Psoas muscle (tissue), 8 donors: ENCODE data around the gene ANO7. TPM values are rescaled to one million over a fixed set of nuclear protein-coding genes. Genes with fewer than 3 reads are reported as not detected.

Experiments
- ATAC-seq, 4 donors: fragments of 200-7000 bp; cut with Tn5 transposase; one replicate each; pipeline ENCODE4 v1.9.1; 2020; ENCODE audit warnings: moderate library complexity in 3 of 4, mild to moderate bottlenecking in 2 of 4
- DNase-seq, 2 donors: peaks; one replicate each; pipeline ENCODE4 v3.0.0-alpha.2; 2020
- H3K27ac ChIP-seq: fragments of 200-600 bp; one replicate; pipeline ENCODE4 v1.8.0; 2022
- H3K27me3 ChIP-seq, 3 donors: fragments of 200-600 bp in 1 of 3; one replicate each; pipeline versions ENCODE4 v1.6.1 to v1.8.0; 2013 to 2022; ENCODE audit warnings: low read length in 2 of 3, mild to moderate bottlenecking in 2 of 3, moderate library complexity in 1 of 3; ENCODE audit not compliant: insufficient read depth in 3 of 3
- H3K36me3 ChIP-seq, 2 donors: fragments of 200-600 bp in 1 of 2; one replicate each; pipeline versions ENCODE4 v1.6.1 to v1.8.0; 2013 to 2022; ENCODE audit warnings: low read depth in 1 of 2, mild to moderate bottlenecking in 1 of 2, moderate library complexity in 1 of 2; ENCODE audit not compliant: insufficient read depth in 1 of 2
- H3K4me1 ChIP-seq: fragments of 200-600 bp; one replicate; pipeline ENCODE4 v1.8.0; 2022
- H3K4me3 ChIP-seq: fragments of 200-600 bp; one replicate; pipeline ENCODE4 v1.8.0; 2022; ENCODE audit warnings: mild to moderate bottlenecking
- H3K9me3 ChIP-seq: fragments of 200-600 bp; one replicate; pipeline ENCODE4 v1.8.0; 2022
- CTCF ChIP-seq: fragments of 200-600 bp; IDR thresholded peaks from one replicate; pipeline ENCODE4 v1.8.0; 2022; ENCODE audit warnings: antibody characterized with exemption
- WGBS, 3 donors: extraction: QIAGEN DNeasy Blood & Tissue Kit; methylation state at CpG; one replicate each; pipeline versions ENCODE4 v1.1.6 to v1.1.7; 2013; 5-methylcytosine and 5-hydroxymethylcytosine counted together
- intact Hi-C, 2 donors: fragments of 100-400 bp; cut with DNase I; formaldehyde crosslinking; loops; one replicate each; pipeline versions ENCODE4 v1.11.0 to v1.14.2; 2022
- polyA plus RNA-seq, 3 donors: library from polyadenylated mRNA; stranded (reverse); fragments of 200-250 nt; gene quantifications; one replicate each; pipeline ENCODE4 v1.2.3, GENCODE V29; 2013
- total RNA-seq, 4 donors: library from RNA; stranded (reverse); fragmentation: NEBNext Ultra II Directional in 2 of 4; extraction: Animal tissue kit (Norgen Biotek cat#: 25700) in 2 of 4; gene quantifications; one replicate each; pipeline versions ENCODE4 v1.2.1 to v1.2.4, GENCODE V29; 2021 to 2023
- donor health status: healthy with polysubstance abuse.
- donor health status: DM: no; HTN: no; CAD: no; lungs with moderate emphysema.
- donor health status: Bipolar disorder and iron deficiency.
- donor health status: healthy.
- donor health status: DM: yes; HTN: yes; CAD: no.
- donor health status: DM: no; HTN: no; CAD: no.
- donor health status: DM: no; HTN: no; CAD: no.
- donor health status: DM: yes; HTN: yes; CAD: no.

Gene ANO7
- total and polyA plus RNA-seq, 7 donors: 0.22 to 1.8 (median 0.47) TPM

GRCh38 chr2:241207151-241207550 lies 18.7 kb downstream of the ANO7 start:
- 83 to 94% (median 88%) methylated on average over 1 of the region's 1 CpG for WGBS, 3 donors
- no peaks in the 10 kb centered on the region for H3K9me3 ChIP-seq
- intact Hi-C loops: no loop called here
- no peaks in the 10 kb centered on the region for H3K36me3 ChIP-seq
- H3K27ac ChIP-seq: no peak overlapping the region
- TF ChIP-seq CTCF: no peak
- no peak overlapping the region for H3K4me3 ChIP-seq
- ATAC-seq: no peak
- no peaks in the 10 kb centered on the region for H3K4me1 ChIP-seq
- no peaks in the 10 kb centered on the region for H3K27me3 ChIP-seq
- DNase-seq: no peak

GRCh38 chr2:241207641-241208040 lies 19.2 kb downstream of the ANO7 start:
- TF ChIP-seq CTCF: no peak
- Histone ChIP-seq H3K9me3 (no peaks in the 10 kb centered on the region), H3K4me1 (no peaks in the 10 kb centered on the region), H3K27me3 (no peaks in the 10 kb centered on the region), H3K36me3 (no peaks in the 10 kb centered on the region), H3K27ac (no peak overlapping the region), H3K4me3 (no peak overlapping the region)
- no peak for DNase-seq
- WGBS, 3 donors: 66 to 74% (median 68%) methylated on average over 6 of the region's 6 CpGs
- no peak for ATAC-seq
- intact Hi-C loops: no loop called here

GRCh38 chr2:241208058-241208457 lies 19.6 kb downstream of the ANO7 start:
- H3K4me1 ChIP-seq: no peaks in the 10 kb centered on the region
- WGBS, 3 donors: 46 to 58% (median 55%) methylated on average over 6 of the region's 6 CpGs
- ATAC-seq: no peak
- H3K36me3 ChIP-seq: no peaks in the 10 kb centered on the region
- H3K4me3 ChIP-seq: no peak overlapping the region
- H3K9me3 ChIP-seq: no peaks in the 10 kb centered on the region
- intact Hi-C loops: no loop called here
- TF ChIP-seq CTCF: no peak
- no peak overlapping the region for H3K27ac ChIP-seq
- H3K27me3 ChIP-seq: no peaks in the 10 kb centered on the region
- DNase-seq: no peak

GRCh38 chr2:241209271-241209670 lies 20.8 kb downstream of the ANO7 start:
- 81 to 91% (median 84%) methylated on average over 33 of the region's 33 CpGs for WGBS, 3 donors
- Histone ChIP-seq H3K4me1 (no peaks in the 10 kb centered on the region), H3K36me3 (no peaks in the 10 kb centered on the region), H3K9me3 (no peaks in the 10 kb centered on the region), H3K4me3 (no peak overlapping the region), H3K27me3 (no peaks in the 10 kb centered on the region), H3K27ac (no peak overlapping the region)
- ATAC-seq (no peak), DNase-seq (no peak)
- intact Hi-C loops: no loop called here
- TF ChIP-seq CTCF: no peak

- Histone ChIP-seq H3K36me3 (no peaks in the 10 kb centered on the region), H3K9me3 (no peaks in the 10 kb centered on the region), H3K4me1 (no peaks in the 10 kb centered on the region), H3K27me3 (no peaks in the 10 kb centered on the region), H3K4me3 (no peak overlapping the region), H3K27ac (no peak overlapping the region)
- intact Hi-C loops: no loop called here
- ATAC-seq (no peak), DNase-seq (no peak)
- 25 to 52% (median 47%) methylated on average over 2 of the region's 2 CpGs for WGBS, 3 donors
- TF ChIP-seq CTCF: no peak
Measured at GRCh38 chr2:241211276-241211675, 22.8 kb downstream of the ANO7 start.
